ENCODE results near the gene CENPA. TPM values are rescaled to one million over a fixed set of nuclear protein-coding genes. Genes with fewer than 3 reads are reported as not detected.
"Not testable (repeated sequence)": the region's sequence is repeated elsewhere in the genome, so short reads cannot be mapped to it uniquely, and the experiment has no call there.

The CENPA gene
- total RNA-seq, 1 experiment from 2014 or later, result 23.2 TPM

GRCh38 chr2:26757873-26758789 lies 27.7 kb upstream of the CENPA start:
- peak; percentile 96 for DNase-seq (ENCODE audit: low read depth)
- in situ Hi-C loops (cut with HindIII; ENCODE audit: low pct_unique_long_range_greater_than_20kb, low sequenced_read_pairs), result loop anchor here (25.0 kb wide), 1 partner anchor 171 kb away; no protein-coding TSS in a partner anchor

GRCh38 chr2:26758790-26759321 lies 27.0 kb upstream of the CENPA start:
- in situ Hi-C loops (cut with HindIII; ENCODE audit: low pct_unique_long_range_greater_than_20kb, low sequenced_read_pairs), result loop anchor here (25.0 kb wide), 1 partner anchor 172 kb away; no protein-coding TSS in a partner anchor
- DNase-seq (ENCODE audit: low read depth), result peak; percentile 81

- in situ Hi-C loops (cut with HindIII; ENCODE audit: low pct_unique_long_range_greater_than_20kb, low sequenced_read_pairs), result loop anchor here (25.0 kb wide), 1 partner anchor 173 kb away; no protein-coding TSS in a partner anchor
- no peak for DNase-seq (ENCODE audit: low read depth)
Observed at GRCh38 chr2:26759845-26760244, 26.0 kb upstream of the CENPA start.

- DNase-seq (ENCODE audit: low read depth), result not testable (repeated sequence)
- in situ Hi-C loops (cut with HindIII; ENCODE audit: low pct_unique_long_range_greater_than_20kb, low sequenced_read_pairs), result loop anchor here (25.0 kb wide), 1 partner anchor 174 kb away; no protein-coding TSS in a partner anchor
Observed at GRCh38 chr2:26760991-26761390, 24.9 kb upstream of the CENPA start.

GRCh38 chr2:26763019-26763418 lies 22.8 kb upstream of the CENPA start:
- peak; percentile 94 for DNase-seq (ENCODE audit: low read depth)
- in situ Hi-C loops (cut with HindIII; ENCODE audit: low pct_unique_long_range_greater_than_20kb, low sequenced_read_pairs), result loop anchor here (25.0 kb wide), 1 partner anchor 176 kb away; no protein-coding TSS in a partner anchor

DNA sequence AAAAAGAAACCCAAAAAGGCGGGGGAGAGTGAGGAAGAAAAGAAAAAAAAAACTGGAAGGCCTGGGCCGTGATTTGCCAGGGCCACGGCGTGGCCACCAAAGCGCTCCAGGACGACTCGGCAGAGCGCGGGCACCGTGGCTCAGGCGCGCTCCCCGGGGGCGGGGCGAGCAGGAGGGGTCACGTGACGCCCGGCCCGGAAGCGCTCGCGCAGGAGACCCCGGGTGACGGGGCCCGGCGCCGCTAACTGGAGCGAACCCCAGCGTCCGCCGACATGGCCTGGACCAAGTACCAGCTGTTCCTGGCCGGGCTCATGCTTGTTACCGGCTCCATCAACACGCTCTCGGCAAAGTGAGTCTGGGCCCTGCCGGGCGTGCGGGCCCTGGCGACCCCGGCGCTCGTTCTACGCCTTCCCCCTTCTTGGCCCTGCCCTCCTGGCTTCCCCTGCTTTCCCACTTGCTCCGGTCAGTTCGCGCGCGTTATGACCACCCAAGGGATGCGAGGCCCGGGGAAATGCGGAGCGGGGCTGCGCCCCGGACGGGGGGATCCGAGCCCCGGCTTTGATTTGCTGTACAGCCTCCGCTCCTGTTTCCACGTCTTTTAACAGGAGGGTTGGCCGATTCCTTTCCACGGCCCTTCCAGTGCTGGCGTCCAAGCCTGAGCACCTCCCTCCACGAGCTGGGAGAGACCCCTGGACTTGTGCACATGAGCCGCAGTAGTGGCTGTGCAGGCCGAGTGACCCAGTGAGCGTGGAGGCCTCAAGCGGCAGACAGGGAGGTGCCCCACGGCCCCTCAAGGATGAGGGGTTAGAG lies 21.6 kb upstream of the CENPA start, which contains the start of gene SLC35F6:
SLC35F6 (plus strand) TSS at position 207 of the 810 bp plus-strand sequence; CDS start at position 273, 66 bp downstream.
- in situ Hi-C loops (cut with HindIII; ENCODE audit: low pct_unique_long_range_greater_than_20kb, low sequenced_read_pairs), result loop anchor here (25.0 kb wide), 1 partner anchor 177 kb away; no protein-coding TSS in a partner anchor
- peak; percentile 83 for DNase-seq (ENCODE audit: low read depth)

GRCh38 chr2:26764906-26765305 lies 20.9 kb upstream of the CENPA start:
- in situ Hi-C loops (cut with HindIII; ENCODE audit: low pct_unique_long_range_greater_than_20kb, low sequenced_read_pairs), result loop anchor here (25.0 kb wide), 1 partner anchor 178 kb away; no protein-coding TSS in a partner anchor

GRCh38 chr2:26765475-26766200 lies 20.2 kb upstream of the CENPA start:
- in situ Hi-C loops (cut with HindIII; ENCODE audit: low pct_unique_long_range_greater_than_20kb, low sequenced_read_pairs), result loop anchor here (25.0 kb wide), 1 partner anchor 178 kb away; no protein-coding TSS in a partner anchor
- DNase-seq (ENCODE audit: low read depth), result no peak

More at GRCh38 chr2:26764906-26765305, 20.9 kb upstream of the CENPA start:
- no peak for DNase-seq (ENCODE audit: low read depth)

DNA sequence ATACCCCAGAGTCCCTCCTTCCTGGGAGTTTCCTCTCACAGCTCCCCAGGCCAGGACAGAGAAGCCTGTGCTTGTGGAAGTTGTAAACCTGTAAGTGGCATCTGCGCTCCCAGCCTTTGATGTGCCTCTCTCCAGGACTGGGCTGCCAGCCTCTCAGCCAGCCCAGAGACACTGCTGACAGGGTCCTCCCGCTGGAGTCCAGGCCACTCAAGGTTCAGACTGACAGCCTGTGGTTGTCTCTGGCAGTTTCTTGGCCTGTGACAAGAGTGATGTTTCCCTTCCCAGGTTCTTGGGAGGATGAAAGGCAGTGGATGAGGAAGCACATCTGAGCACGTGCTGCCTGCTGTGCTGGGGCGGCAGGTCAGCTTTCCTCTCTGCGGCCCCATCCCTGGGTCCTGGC lies 18.7 kb upstream of the CENPA start:
- in situ Hi-C loops (cut with HindIII; ENCODE audit: low pct_unique_long_range_greater_than_20kb, low sequenced_read_pairs), result loop anchor here (25.0 kb wide), 1 partner anchor 180 kb away; no protein-coding TSS in a partner anchor
- no peak for DNase-seq (ENCODE audit: low read depth)

DNA sequence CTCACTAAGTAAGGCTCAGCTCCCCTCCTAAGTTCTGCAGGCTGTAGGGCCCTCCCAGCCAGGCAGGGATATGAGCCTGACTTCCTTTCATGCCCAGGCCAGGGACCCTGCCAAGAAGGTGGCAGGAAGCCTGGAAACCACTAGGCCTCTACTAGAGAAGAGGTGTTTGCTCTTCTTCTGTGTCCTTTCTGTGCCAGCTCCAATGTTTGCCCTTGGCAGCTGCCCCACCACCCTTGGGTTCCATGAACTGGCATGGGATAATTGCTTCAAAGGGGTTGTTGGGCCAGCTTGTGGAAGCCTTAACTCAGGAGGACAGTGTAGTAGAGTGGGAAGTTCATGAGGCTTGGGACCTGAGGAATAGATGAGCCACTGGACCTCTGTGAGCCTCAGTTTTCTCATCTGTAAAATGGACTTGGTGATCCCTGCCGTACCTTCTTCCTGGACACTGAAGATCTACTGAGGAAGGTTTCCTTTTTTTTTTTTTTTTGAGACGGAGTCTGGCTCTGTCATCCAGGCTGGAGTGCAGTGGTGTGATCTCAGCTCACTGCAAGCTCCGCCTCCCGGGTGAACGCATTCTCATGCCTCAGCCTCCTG lies 17.9 kb upstream of the CENPA start:
- DNase-seq (ENCODE audit: low read depth), result no peak
- in situ Hi-C loops (cut with HindIII; ENCODE audit: low pct_unique_long_range_greater_than_20kb, low sequenced_read_pairs), result loop anchor here (25.0 kb wide), 1 partner anchor 181 kb away; no protein-coding TSS in a partner anchor

DNA sequence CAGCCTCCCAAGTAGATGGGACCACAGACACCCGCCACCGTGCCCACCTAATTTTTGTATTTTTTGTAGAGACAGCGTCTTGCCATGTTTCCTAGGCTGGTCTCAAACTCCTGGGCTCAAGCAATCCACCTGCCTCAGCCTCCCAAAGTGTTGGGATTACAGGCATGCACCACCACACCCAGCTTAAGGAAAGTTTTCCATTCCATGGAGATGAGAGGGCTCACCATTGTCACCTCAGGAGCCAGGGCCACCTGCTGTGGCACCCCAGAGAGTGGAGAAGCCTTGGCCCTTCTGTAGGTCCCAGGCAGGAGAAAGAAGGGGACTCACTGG lies 17.1 kb upstream of the CENPA start:
- in situ Hi-C loops (cut with HindIII; ENCODE audit: low pct_unique_long_range_greater_than_20kb, low sequenced_read_pairs), result loop anchor here (25.0 kb wide), 1 partner anchor 181 kb away; no protein-coding TSS in a partner anchor
- DNase-seq (ENCODE audit: low read depth), result no peak

- in situ Hi-C loops (cut with HindIII; ENCODE audit: low pct_unique_long_range_greater_than_20kb, low sequenced_read_pairs), result loop anchor here (25.0 kb wide), 1 partner anchor 182 kb away; no protein-coding TSS in a partner anchor
- DNase-seq (ENCODE audit: low read depth), result peak; percentile 78
Observed at GRCh38 chr2:26769089-26769761, 16.6 kb upstream of the CENPA start.

DNA sequence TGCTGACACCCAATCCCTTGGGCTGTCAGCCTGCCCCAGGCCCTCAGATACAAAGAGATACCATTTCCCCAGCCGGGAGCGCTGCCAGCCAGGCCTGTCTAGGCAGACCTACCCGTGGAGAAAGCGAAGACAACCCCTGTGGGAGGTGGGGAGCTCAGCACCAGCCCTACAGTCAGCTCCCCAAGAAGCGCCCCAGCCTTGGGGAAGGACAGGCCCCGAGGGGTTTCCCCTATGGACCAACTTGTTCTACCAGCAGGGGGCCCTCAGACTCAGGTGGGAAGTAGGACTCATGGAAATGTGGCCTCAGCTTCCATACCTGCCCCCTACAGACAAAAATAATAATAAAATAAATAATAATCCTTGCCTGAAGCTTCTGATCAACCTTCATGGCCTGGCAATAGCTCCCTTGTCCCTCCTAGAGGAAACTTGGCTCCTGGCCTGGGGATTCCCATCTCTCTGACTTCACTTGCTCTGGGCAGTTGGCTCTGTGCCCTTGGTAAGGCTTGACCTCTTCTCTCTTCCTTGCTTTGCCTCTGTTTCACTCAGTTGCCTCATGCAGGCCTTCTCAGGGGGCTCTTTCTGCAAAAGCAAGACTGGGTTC lies 14.8 kb upstream of the CENPA start:
- in situ Hi-C loops (cut with HindIII; ENCODE audit: low pct_unique_long_range_greater_than_20kb, low sequenced_read_pairs), result loop anchor here (25.0 kb wide), 1 partner anchor 184 kb away; no protein-coding TSS in a partner anchor
- peak; percentile 87 for DNase-seq (ENCODE audit: low read depth)

DNA sequence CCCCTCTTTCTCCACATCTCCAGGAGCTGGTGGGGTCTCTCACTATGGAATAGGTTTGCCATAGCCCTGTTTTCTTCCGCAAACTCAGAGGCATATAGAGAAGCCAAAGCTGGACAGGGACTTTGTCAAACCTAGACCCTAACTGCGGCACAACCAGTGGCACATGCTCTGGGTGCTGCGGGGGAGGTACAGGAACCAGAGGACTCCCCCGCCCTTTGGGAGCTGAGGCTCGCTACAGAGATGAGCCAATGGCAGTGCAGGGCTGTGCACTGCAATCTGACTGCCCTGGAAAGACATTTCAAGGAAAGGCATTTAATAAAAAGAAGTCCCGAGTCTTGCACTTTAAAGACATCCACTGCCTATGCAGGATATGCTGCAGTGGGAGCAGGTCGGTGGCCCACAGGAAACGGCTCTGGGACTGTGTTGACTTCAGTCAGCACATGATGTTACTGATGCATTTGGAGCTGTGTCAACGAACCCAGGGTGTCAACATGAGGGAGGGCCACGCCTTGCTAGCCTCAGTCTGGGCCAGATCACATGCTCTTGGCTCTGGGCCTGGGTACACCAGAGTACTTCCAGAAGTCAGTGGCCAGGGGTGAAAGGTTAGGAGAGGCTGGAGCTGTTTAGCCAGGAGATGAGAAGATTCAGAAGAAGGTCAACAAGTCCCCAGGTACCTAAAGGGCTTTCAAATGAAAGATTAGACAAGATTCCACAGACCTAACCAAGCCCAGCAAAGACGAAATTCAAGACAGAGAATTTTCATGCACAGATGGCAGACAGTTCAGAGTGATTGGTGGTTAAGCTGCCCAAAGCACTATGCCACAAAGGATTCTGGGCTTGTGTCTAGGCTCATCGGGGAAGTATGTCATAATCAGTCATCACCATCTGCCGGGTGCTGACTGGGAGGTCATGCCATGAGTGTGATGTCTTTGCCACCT lies 13.5 kb upstream of the CENPA start:
- DNase-seq (ENCODE audit: low read depth), result peak; percentile 95
- in situ Hi-C loops (cut with HindIII; ENCODE audit: low pct_unique_long_range_greater_than_20kb, low sequenced_read_pairs), result loop anchor here (25.0 kb wide), 1 partner anchor 185 kb away; no protein-coding TSS in a partner anchor

- in situ Hi-C loops (cut with HindIII; ENCODE audit: low pct_unique_long_range_greater_than_20kb, low sequenced_read_pairs), result no loop called here
- no peak for DNase-seq (ENCODE audit: low read depth)
Observed at GRCh38 chr2:26776195-26776800, 9.6 kb upstream of the CENPA start.

Measured in Caki2 (cell line).